Muscle of leg (tissue), 16 donors: ENCODE results near the gene EFCAB14. TPM values are rescaled to one million over a fixed set of nuclear protein-coding genes. Genes with fewer than 3 reads are reported as not detected.

ENCODE experiments used
- DNase-seq: peaks from one replicate; pipeline ENCODE4 v3.0.0; 2013
- H3K27ac ChIP-seq: one replicate; pipeline ENCODE4 v1.5.1; 2013; ENCODE audit warnings: mild to moderate bottlenecking, low read length, control low read depth
- H3K27me3 ChIP-seq: one replicate; pipeline ENCODE4 v1.6.1; 2013; ENCODE audit warnings: low read length; ENCODE audit not compliant: control insufficient read depth, insufficient read depth
- H3K36me3 ChIP-seq: one replicate; pipeline ENCODE4 v1.6.1; 2013; ENCODE audit warnings: low read length; ENCODE audit not compliant: control insufficient read depth, insufficient read depth
- H3K4me1 ChIP-seq: one replicate; pipeline ENCODE4 v1.6.1; 2013; ENCODE audit warnings: low read length; ENCODE audit not compliant: control insufficient read depth, insufficient read depth
- H3K4me3 ChIP-seq: one replicate; pipeline ENCODE4 v1.5.1; 2013; ENCODE audit warnings: low read length, control low read depth
- H3K9me3 ChIP-seq: replicated peaks from 2 replicates; pipeline ENCODE4 v1.6.1; 2013; ENCODE audit warnings: low read depth, low read length; ENCODE audit not compliant: control insufficient read depth
- WGBS: methylation state at CpG from one replicate; pipeline ENCODE4 v1.1.5; 2013; ENCODE audit warnings: missing lambda C conversion rate; ENCODE audit not compliant: insufficient coverage; 5-methylcytosine and 5-hydroxymethylcytosine counted together
- long read RNA-seq, 11 donors: transcript quantifications; one replicate each; lab custom pipeline, GENCODE V29; 2026
- polyA plus RNA-seq, 8 donors: library from polyadenylated mRNA; unstranded; fragments of 120-200 nt; gene quantifications; one replicate each; pipeline versions ENCODE4 v1.2.1 to v1.2.3, GENCODE V29; 2013; ENCODE audit warnings: inconsistent platforms in 1 of 8, low replicate concordance in 1 of 8; ENCODE audit not compliant: insufficient read length in 8 of 8, insufficient read depth in 1 of 8
- total RNA-seq: library from RNA; stranded (reverse); fragments of 120-200 nt; gene quantifications from one replicate; pipeline ENCODE4 v1.2.4, GENCODE V29; 2013

Gene EFCAB14, protein sequence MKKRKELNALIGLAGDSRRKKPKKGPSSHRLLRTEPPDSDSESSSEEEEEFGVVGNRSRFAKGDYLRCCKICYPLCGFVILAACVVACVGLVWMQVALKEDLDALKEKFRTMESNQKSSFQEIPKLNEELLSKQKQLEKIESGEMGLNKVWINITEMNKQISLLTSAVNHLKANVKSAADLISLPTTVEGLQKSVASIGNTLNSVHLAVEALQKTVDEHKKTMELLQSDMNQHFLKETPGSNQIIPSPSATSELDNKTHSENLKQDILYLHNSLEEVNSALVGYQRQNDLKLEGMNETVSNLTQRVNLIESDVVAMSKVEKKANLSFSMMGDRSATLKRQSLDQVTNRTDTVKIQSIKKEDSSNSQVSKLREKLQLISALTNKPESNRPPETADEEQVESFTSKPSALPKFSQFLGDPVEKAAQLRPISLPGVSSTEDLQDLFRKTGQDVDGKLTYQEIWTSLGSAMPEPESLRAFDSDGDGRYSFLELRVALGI
- total RNA-seq, result 99.2 TPM
- 100 to 1,000 TPM in 1 of 8 donors, 10 to 100 TPM in 7; 66.6 to 100 (median 89.4) TPM for polyA plus RNA-seq
- long read RNA-seq, donor 1, full-length matches to known transcripts, result 3 of 3 reads
- long read RNA-seq, donor 1, partial matches to known transcripts, result 0 of 3 reads
- long read RNA-seq, donor 1, other reads (novel, unspliced or antisense), result 0 of 3 reads
- long read RNA-seq, donor 2, full-length matches to known transcripts, result 1 of 1 reads
- long read RNA-seq, donor 2, partial matches to known transcripts, result 0 of 1 reads
- long read RNA-seq, donor 2, other reads (novel, unspliced or antisense), result 0 of 1 reads
- long read RNA-seq, donor 3, full-length matches to known transcripts, result 11 of 16 reads
- long read RNA-seq, donor 3, partial matches to known transcripts, result 5 of 16 reads
- long read RNA-seq, donor 3, other reads (novel, unspliced or antisense), result 0 of 16 reads
- long read RNA-seq, donor 4, full-length matches to known transcripts, result 3 of 3 reads
- long read RNA-seq, donor 4, partial matches to known transcripts, result 0 of 3 reads
- long read RNA-seq, donor 4, other reads (novel, unspliced or antisense), result 0 of 3 reads
- long read RNA-seq, donor 5, full-length matches to known transcripts, result 12 of 70 reads
- long read RNA-seq, donor 5, partial matches to known transcripts, result 43 of 70 reads
- long read RNA-seq, donor 5, other reads (novel, unspliced or antisense), result 15 of 70 reads
- long read RNA-seq, donor 6, full-length matches to known transcripts, result 8 of 39 reads
- long read RNA-seq, donor 6, partial matches to known transcripts, result 22 of 39 reads
- long read RNA-seq, donor 6, other reads (novel, unspliced or antisense), result 9 of 39 reads
- long read RNA-seq, donor 7, full-length matches to known transcripts, result 17 of 22 reads
- long read RNA-seq, donor 7, partial matches to known transcripts, result 0 of 22 reads
- long read RNA-seq, donor 7, other reads (novel, unspliced or antisense), result 5 of 22 reads
- long read RNA-seq, donor 8, full-length matches to known transcripts, result 6 of 6 reads
- long read RNA-seq, donor 8, partial matches to known transcripts, result 0 of 6 reads
- long read RNA-seq, donor 8, other reads (novel, unspliced or antisense), result 0 of 6 reads
- long read RNA-seq, donor 9, full-length matches to known transcripts, result 3 of 8 reads
- long read RNA-seq, donor 9, partial matches to known transcripts, result 5 of 8 reads
- long read RNA-seq, donor 9, other reads (novel, unspliced or antisense), result 0 of 8 reads
- long read RNA-seq, donor 10, full-length matches to known transcripts, result 25 of 66 reads
- long read RNA-seq, donor 10, partial matches to known transcripts, result 41 of 66 reads
- long read RNA-seq, donor 10, other reads (novel, unspliced or antisense), result 0 of 66 reads
- long read RNA-seq, donor 11, full-length matches to known transcripts, result 9 of 14 reads
- long read RNA-seq, donor 11, partial matches to known transcripts, result 5 of 14 reads
- long read RNA-seq, donor 11, other reads (novel, unspliced or antisense), result 0 of 14 reads

- WGBS, result under 1% methylated on average over 76 of the region's 85 CpGs
- H3K27me3 ChIP-seq, result no peaks in the 10 kb centered on the region
- peaks cover 14% of the 10 kb centered on the region for H3K36me3 ChIP-seq
- H3K4me1 ChIP-seq, result peaks cover 16% of the 10 kb centered on the region
- DNase-seq, result peak; percentile 96
- peak within 1 kb of the TSS; percentile 66 for H3K4me3 ChIP-seq
- H3K9me3 ChIP-seq, result no peaks in the 10 kb centered on the region
- H3K27ac ChIP-seq, result peak within 1 kb of the TSS; percentile 81
Measured at GRCh38 chr1:46718727-46719622, at the start of gene EFCAB14. Gene EFCAB14 (minus strand): TSS chr1:46719114. CDS start chr1:46718087, 1,027 bp downstream.

DNA sequence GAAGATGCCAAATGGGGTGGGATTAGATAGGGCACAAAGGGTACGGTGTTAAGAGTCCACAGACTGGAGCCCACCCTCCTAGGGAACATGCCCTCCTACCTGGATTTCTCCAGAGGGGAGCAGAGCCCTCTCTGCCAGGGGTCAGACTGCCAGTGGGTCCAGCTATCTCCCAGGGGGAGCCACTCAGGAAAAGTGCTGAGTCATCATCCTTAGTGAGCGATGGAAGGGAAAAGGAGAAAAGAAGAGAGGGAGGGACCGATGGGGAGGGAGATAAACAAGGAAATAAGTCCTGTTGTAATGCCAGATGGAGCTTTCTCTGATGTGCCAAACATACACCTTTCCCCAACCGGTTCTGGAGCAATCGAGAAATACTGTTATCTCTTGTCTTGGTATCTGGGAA lies 49.5 kb upstream of the EFCAB14 start:
- Histone ChIP-seq H3K27me3 (peaks cover 3% of the 10 kb centered on the region), H3K27ac (no peak overlapping the region), H3K9me3 (peaks cover 11% of the 10 kb centered on the region), H3K36me3 (no peaks in the 10 kb centered on the region), H3K4me3 (no peak overlapping the region), H3K4me1 (no peaks in the 10 kb centered on the region)
- WGBS, result no CpG with 5 or more reads among the region's 5 CpGs
- no peak for DNase-seq

DNA sequence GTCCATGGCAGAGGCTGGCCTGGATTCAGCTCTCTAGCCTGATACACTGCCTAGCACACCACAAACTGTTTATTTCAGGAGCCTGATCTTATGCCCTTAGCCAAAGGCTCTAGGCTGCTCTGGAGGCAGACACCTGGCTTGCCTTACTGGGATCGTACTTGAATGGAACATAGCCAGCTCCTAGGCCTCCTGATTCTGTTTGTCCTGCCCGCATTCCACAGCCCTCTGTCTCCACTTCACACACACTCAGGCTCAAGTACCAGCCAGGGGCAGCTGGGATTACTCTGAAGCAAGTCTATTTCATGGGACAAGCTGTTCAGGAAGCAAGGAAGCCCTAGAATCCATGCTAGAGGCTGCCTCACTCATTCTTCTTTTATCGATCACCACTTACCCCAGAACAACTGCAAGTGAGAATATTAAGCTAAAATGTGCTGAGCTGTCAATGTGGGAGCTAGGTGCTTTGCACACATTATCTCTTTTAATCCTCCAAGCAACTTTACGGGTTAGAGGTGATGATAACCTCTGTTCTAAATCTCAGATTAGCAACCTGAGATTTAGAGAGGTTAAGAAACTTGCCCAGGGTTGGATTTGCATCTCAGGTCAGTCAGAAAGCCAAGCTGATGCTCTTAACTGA lies 48.9 kb upstream of the EFCAB14 start:
- Histone ChIP-seq H3K36me3 (no peaks in the 10 kb centered on the region), H3K4me3 (no peak overlapping the region), H3K27ac (no peak overlapping the region), H3K4me1 (no peaks in the 10 kb centered on the region), H3K9me3 (peaks cover 11% of the 10 kb centered on the region), H3K27me3 (peaks cover 3% of the 10 kb centered on the region)
- DNase-seq, result no peak
- WGBS, result no CpG with 5 or more reads among the region's 4 CpGs

DNA sequence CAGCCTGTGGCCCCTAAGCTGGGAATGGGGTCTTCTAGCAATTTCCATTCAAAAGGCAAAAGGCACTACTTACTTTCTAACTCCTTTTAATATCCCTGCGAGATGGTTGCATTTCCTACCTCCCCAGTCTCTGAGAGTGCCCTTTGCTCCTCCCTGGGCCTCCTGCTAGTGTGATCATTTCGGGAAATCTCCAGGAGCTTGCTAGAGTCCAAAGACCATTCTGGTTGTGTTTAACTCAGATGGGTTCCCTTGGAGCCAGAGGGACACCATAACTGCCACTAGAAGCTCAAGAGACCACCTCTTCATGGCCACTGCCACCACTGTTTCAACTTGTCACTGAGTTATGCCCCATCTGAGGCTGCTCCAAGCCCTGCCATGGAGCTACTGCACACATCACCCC lies 45.5 kb upstream of the EFCAB14 start:
- DNase-seq, result no peak
- H3K27ac ChIP-seq, result no peak overlapping the region
- no peaks in the 10 kb centered on the region for H3K4me1 ChIP-seq
- H3K9me3 ChIP-seq, result peaks cover 1% of the 10 kb centered on the region
- H3K27me3 ChIP-seq, result peaks cover 3% of the 10 kb centered on the region
- H3K4me3 ChIP-seq, result no peak overlapping the region
- no peaks in the 10 kb centered on the region for H3K36me3 ChIP-seq
- WGBS, result 60% methylated on average over 2 of the region's 2 CpGs

DNA sequence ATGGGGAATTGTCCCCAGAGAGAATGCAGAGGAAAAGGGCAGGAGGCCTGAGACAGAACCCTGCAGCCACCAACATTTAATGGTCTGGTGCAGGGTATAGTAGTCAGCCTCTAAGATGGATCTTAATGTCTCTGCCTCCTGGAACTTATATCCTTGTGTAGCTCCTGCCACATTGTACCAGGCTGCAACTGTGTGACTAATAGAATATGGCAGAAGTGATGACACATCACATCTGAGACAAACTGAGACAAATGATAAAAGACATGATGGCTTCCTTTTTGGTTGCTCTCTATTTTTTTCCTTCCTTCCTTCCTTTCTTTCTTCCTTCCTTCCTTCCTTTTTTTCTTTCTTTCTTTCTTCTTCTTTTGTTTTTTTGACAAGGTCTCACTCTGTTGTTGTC lies 42.8 kb upstream of the EFCAB14 start:
- Histone ChIP-seq H3K9me3 (no peaks in the 10 kb centered on the region), H3K4me1 (no peaks in the 10 kb centered on the region), H3K4me3 (no peak overlapping the region), H3K36me3 (no peaks in the 10 kb centered on the region), H3K27me3 (peaks cover 3% of the 10 kb centered on the region), H3K27ac (no peak overlapping the region)
- no peak for DNase-seq

GRCh38 chr1:46760558-46761166 lies 41.7 kb upstream of the EFCAB14 start:
- Histone ChIP-seq H3K9me3 (no peaks in the 10 kb centered on the region), H3K27me3 (peaks cover 3% of the 10 kb centered on the region), H3K27ac (no peak overlapping the region), H3K4me1 (no peaks in the 10 kb centered on the region), H3K4me3 (no peak overlapping the region), H3K36me3 (no peaks in the 10 kb centered on the region)
- WGBS, result no CpG with 5 or more reads among the region's 2 CpGs
- DNase-seq, result no peak

DNA sequence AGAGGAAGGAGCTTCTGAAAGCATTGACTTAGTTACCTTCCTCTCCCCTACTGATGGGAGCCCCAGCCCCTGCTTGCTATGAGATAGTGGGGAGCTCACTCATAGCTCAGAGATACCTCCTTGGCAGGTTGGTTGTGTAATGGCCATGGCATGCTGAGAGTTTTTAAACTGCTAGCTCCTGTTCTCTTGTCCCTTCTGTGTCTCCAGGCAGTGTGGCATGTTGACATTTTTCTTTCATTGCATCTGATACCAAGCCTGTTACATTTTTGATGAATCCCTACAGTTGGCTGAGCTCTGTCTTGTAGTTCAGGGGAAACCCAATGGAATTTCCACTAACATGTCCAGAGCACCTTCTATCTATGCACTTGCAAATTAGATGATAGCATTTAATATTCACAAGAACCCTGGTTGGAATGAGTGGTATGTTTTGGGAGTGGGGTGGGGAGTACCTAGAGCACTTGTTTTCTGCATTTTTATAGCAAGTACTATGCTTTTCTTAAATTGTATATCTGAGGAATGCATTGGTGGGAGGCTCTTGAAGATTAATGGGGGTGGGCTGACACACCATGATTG lies 39.1 kb upstream of the EFCAB14 start:
- Histone ChIP-seq H3K4me1 (no peaks in the 10 kb centered on the region), H3K9me3 (no peaks in the 10 kb centered on the region), H3K27me3 (no peaks in the 10 kb centered on the region), H3K27ac (no peak overlapping the region), H3K4me3 (no peak overlapping the region), H3K36me3 (no peaks in the 10 kb centered on the region)
- DNase-seq, result no peak
